Gastroesophageal sphincter (tissue), 4 donors: Measurements from ENCODE around the gene VTCN1. TPM values are rescaled to one million over a fixed set of nuclear protein-coding genes. Genes with fewer than 3 reads are reported as not detected.

Experiments used
- ATAC-seq: fragments of 150-250 bp; one replicate; pipeline ENCODE4 v1.9.1; 2016; ENCODE audit warnings: mild to moderate bottlenecking, moderate library complexity
- H3K27ac ChIP-seq, 4 donors: fragments of 200-600 bp; sonication (generic) in 3 of 4; 1 replicate in 3 of 4; 2 replicates in 1 of 4; pipeline ENCODE4 v1.5.1; 2016 to 2019
- H3K27me3 ChIP-seq: fragments of 200-600 bp; sonication (generic); one replicate; pipeline ENCODE4 v1.5.1; 2019
- H3K36me3 ChIP-seq, 2 donors: fragments of 200-600 bp; sonication (generic); one replicate each; pipeline ENCODE4 v1.5.1; 2019; ENCODE audit warnings: control low read depth in 1 of 2
- H3K4me1 ChIP-seq, 3 donors: fragments of 200-600 bp; sonication (generic); 1 replicate in 2 of 3; 2 replicates in 1 of 3; pipeline ENCODE4 v1.5.1; 2016 to 2019; ENCODE audit warnings: control low read depth in 2 of 3
- H3K4me3 ChIP-seq, 2 donors: fragments of 200-600 bp; sonication (generic); one replicate each; pipeline ENCODE4 v1.5.1; 2019; ENCODE audit warnings: mild to moderate bottlenecking in 1 of 2, moderate library complexity in 1 of 2
- H3K9me3 ChIP-seq, 3 donors: fragments of 200-600 bp; sonication (generic); one replicate each; pipeline ENCODE4 v1.5.1; 2017 to 2019; ENCODE audit warnings: control low read depth in 2 of 3
- CTCF ChIP-seq, 4 experiments: fragments of 200-600 bp in 2 of 4; fragments of 450-650 bp in 2 of 4; sonication (generic) in 1 of 4; IDR thresholded peaks; one replicate each; pipeline ENCODE4 v1.5.1; 2017 to 2019; ENCODE audit warnings: antibody characterized with exemption in 4 of 4, mild to moderate bottlenecking in 2 of 4, moderate library complexity in 2 of 4
- EP300 ChIP-seq: sonication (generic); formaldehyde crosslinking; IDR thresholded peaks from one replicate; pipeline ENCODE4 v1.6.1; 2017; ENCODE audit warnings: antibody characterized with exemption, mild to moderate bottlenecking
- POLR2A ChIP-seq, 2 donors: fragments of 450-650 bp; IDR thresholded peaks; one replicate each; pipeline ENCODE4 v1.6.1; 2017; ENCODE audit warnings: antibody characterized with exemption in 2 of 2, mild to moderate bottlenecking in 2 of 2, moderate library complexity in 1 of 2
- POLR2AphosphoS5 ChIP-seq: sonication (generic); formaldehyde crosslinking; IDR thresholded peaks from one replicate; pipeline ENCODE4 v1.6.1; 2017; ENCODE audit warnings: antibody characterized with exemption
- WGBS, 2 donors: methylation state at CpG; one replicate each; pipeline ENCODE4 v1.1.5; 2018; ENCODE audit warnings: low coverage in 1 of 2; 5-methylcytosine and 5-hydroxymethylcytosine counted together
- total RNA-seq, 4 donors: library from RNA; depleted of rRNA; stranded (reverse); fragments of >200 nt; gene quantifications; one replicate each; pipeline ENCODE4 v1.1.0, GENCODE V29; 2016

Gene VTCN1
- total RNA-seq, 4 donors from 2014 or later: 2.1 TPM; not detected in 3

DNA sequence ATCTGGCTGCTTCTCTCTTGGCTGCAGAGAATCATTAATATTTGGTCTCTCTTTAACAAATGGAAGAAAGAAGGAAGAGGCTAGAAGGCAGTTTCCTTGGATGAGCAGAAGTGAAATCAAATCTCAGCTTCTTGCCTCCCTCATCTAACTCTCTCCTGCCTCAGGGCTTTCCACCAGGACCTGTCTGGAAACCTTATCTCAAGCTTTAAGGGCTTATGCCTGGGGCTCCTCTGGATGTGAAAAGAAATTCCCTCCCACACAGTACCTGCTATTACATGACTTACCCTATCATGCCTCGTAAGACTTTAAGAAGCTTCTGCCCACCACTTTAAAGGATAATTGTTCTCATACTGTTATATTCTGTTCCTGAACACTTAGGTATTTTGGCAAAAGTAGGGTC lies 8.9 kb downstream of the VTCN1 start:
- Histone ChIP-seq H3K27me3 (no peaks in the 10 kb centered on the region), H3K9me3 (no peaks in the 10 kb centered on the region), H3K4me3 (no peak overlapping the region), H3K27ac (no peak overlapping the region), H3K36me3 (no peaks in the 10 kb centered on the region), H3K4me1 (no peaks in the 10 kb centered on the region)
- TF ChIP-seq POLR2AphosphoS5 (no peak), EP300 (no peak), POLR2A (IDR thresholded peaks at IDR 0.05) (no peak), CTCF (IDR thresholded peaks at IDR 0.05) (no peak)
- ATAC-seq: no peak
- WGBS, 2 donors: 80 to 86% methylated on average over 1 of the region's 1 CpG

DNA sequence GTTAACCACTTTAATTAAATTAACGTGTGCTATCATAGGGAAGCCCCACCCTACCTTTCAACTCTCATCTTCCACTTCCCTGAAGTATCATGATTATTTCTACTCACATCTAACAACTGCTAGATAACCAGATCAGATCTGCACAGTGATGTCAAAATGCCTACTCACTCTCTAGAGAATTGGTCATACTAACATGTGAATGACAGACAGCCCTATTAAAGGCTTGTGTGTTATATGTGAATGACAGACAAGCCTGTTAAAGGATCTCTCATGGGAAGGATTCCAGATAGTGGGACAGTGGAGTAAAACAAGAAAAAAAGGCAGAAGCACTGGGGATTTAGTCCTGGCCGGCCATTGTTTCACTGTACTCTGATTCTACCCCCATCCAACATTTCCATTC lies 12.6 kb downstream of the VTCN1 start:
- no peaks in the 10 kb centered on the region for H3K4me1 ChIP-seq
- no peaks in the 10 kb centered on the region for H3K9me3 ChIP-seq
- 59 to 93% methylated on average over 2 of the region's 2 CpGs for WGBS, 2 donors

GRCh38 chr1:117189726-117190125 lies 21.0 kb downstream of the VTCN1 start:
- H3K36me3 ChIP-seq: no peaks in the 10 kb centered on the region
- TF ChIP-seq CTCF (IDR thresholded peaks at IDR 0.05) (no peak), POLR2A (IDR thresholded peaks at IDR 0.05) (no peak), EP300 (no peak)
- no peak for ATAC-seq
- H3K27me3 ChIP-seq: no peaks in the 10 kb centered on the region
- H3K9me3 ChIP-seq: peaks cover 0 to 15% (median 0%) of the 10 kb centered on the region in 3 donors
- H3K4me3 ChIP-seq: no peak overlapping the region
- H3K27ac ChIP-seq: no peak overlapping the region
- H3K4me1 ChIP-seq: no peaks in the 10 kb centered on the region
- WGBS, 2 donors: 90% methylated on average over 1 of the region's 2 CpGs; no CpG with 5 or more reads in 1 of the 2 donors

More for the DNA sequence above, 12.6 kb downstream of the VTCN1 start:
- no peak overlapping the region for H3K4me3 ChIP-seq
- TF ChIP-seq POLR2A (IDR thresholded peaks at IDR 0.05) (no peak), EP300 (no peak), POLR2AphosphoS5 (no peak), CTCF (IDR thresholded peaks at IDR 0.05) (no peak)
- no peaks in the 10 kb centered on the region for H3K27me3 ChIP-seq
- no peak for ATAC-seq
- no peaks in the 10 kb centered on the region for H3K36me3 ChIP-seq
- H3K27ac ChIP-seq: no peak overlapping the region

DNA sequence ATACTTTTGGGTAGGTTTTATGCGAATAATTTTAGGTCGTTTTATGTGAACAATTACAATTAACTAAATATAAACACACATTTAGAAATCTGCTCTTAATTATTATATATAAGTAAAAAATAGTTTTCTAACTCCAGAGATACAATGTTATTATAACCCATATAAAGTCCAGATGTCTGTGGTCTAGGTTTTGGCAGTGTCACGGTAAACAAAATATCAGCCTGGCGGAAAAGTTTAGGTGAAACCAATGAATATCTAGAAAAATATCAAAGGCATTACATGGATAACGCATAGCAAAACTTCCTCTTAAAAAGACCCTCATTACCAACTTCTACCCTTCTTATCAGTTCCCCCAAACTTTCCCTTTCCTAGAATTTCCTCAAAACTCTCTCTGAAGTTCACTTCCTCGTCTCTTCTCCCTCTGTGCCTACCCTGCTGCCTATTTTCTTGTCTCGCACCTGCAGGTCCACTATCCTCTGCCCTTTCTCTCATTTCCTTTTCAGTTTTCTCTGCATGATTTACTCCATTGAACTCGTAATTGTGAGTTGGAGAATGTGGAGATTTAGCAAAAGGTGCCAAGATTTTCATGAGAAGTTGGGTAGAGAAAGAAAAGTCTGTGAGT lies 21.8 kb downstream of the VTCN1 start:
- WGBS, 2 donors: 43 to 61% methylated on average over 7 to 8 of the region's 8 CpGs
- no peak overlapping the region for H3K4me3 ChIP-seq
- TF ChIP-seq POLR2A (IDR thresholded peaks at IDR 0.05) (no peak), EP300 (no peak), CTCF (IDR thresholded peaks at IDR 0.05) (no peak), POLR2AphosphoS5 (no peak)
- no peak for ATAC-seq
- H3K36me3 ChIP-seq: no peaks in the 10 kb centered on the region
- H3K4me1 ChIP-seq: no peaks in the 10 kb centered on the region
- peaks cover 0 to 15% (median 0%) of the 10 kb centered on the region in 3 donors for H3K9me3 ChIP-seq
- no peak overlapping the region for H3K27ac ChIP-seq
- no peaks in the 10 kb centered on the region for H3K27me3 ChIP-seq

DNA sequence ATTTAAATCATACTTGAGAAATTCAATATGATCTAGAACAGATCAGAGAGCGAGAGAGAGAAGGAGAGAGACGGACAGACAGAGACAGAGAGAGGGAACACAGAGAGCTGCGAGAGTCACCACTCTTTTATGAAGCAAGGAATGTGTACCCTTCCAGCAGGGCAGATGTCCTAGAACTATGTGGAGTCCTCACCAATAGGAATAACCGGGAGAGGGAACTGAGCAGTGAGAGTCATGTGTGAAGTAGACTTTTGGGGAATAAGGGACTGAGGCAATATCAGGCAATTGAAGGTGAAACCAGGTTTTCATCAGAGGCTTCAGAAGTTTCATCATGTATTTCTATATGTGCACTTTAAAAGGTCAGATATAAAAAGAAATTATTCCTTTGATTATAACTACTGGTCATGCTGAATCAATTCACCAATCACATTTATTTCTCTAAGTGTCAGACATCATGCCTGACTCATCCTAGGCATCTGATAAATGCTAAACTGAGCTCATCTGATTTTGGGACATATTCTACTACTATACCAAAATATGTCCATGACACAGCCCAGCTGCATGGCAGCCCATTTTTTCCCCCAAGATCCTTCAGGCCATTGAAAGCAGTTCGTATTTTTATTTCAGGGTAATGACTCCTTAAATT lies 22.4 kb downstream of the VTCN1 start:
- H3K4me1 ChIP-seq: no peaks in the 10 kb centered on the region
- H3K4me3 ChIP-seq: no peak overlapping the region
- H3K9me3 ChIP-seq: peaks cover 0 to 15% (median 0%) of the 10 kb centered on the region in 3 donors
- no peak for ATAC-seq
- no peak overlapping the region for H3K27ac ChIP-seq
- no peak for TF ChIP-seq CTCF (IDR thresholded peaks at IDR 0.05)
- no peak for TF ChIP-seq POLR2A (IDR thresholded peaks at IDR 0.05)
- no peak for TF ChIP-seq EP300
- TF ChIP-seq POLR2AphosphoS5: no peak
- H3K36me3 ChIP-seq: no peaks in the 10 kb centered on the region
- H3K27me3 ChIP-seq: no peaks in the 10 kb centered on the region
- WGBS, 2 donors: 69 to 84% methylated on average over 2 to 5 of the region's 5 CpGs
